HFFc6 (cell line): ENCODE measurements around the gene MCTP1. TPM values are rescaled to one million over a fixed set of nuclear protein-coding genes. Genes with fewer than 3 reads are reported as not detected.

ENCODE experiments used
- DNase-seq: peaks from one replicate; pipeline ENCODE4 v3.0.0-alpha.2; 2018
- H3K27ac Mint-ChIP-seq: 2 replicates; pipeline ENCODE4 v1.8.0; 2020; ENCODE audit warnings: mild to moderate bottlenecking, mixed read lengths
- H3K27me3 Mint-ChIP-seq: 2 replicates; pipeline ENCODE4 v1.8.0; 2021; ENCODE audit warnings: mild to moderate bottlenecking, moderate library complexity, mixed read lengths; ENCODE audit not compliant: insufficient read depth
- H3K36me3 Mint-ChIP-seq: 2 replicates; pipeline ENCODE4 v1.8.0; 2021; ENCODE audit warnings: low read depth, mixed read lengths
- H3K4me1 Mint-ChIP-seq: 2 replicates; pipeline ENCODE4 v1.8.0; 2020; ENCODE audit warnings: low read depth, mixed read lengths
- H3K4me3 Mint-ChIP-seq: 2 replicates; pipeline ENCODE4 v1.8.0; 2020; ENCODE audit warnings: mild to moderate bottlenecking, moderate library complexity, mixed read lengths
- H3K9me3 Mint-ChIP-seq: 2 replicates; pipeline ENCODE4 v1.8.0; 2020; ENCODE audit warnings: mild to moderate bottlenecking, mixed read lengths
- long read RNA-seq: library from polyadenylated mRNA; unstranded; transcript quantifications from one replicate; pipeline ENCODE4 v2.0.0, GENCODE V29; 2019
- total RNA-seq, 6 experiments: library from RNA; stranded (reverse); fragmentation: NEBNext Ultra II Directional; extraction: Animal tissue kit (Norgen Biotek cat#: 25700); gene quantifications; 2 replicates in 1 of 6; 3 replicates in 5 of 6; pipeline ENCODE4 v1.2.3, GENCODE V29; 2021
- TF ChIP-seq, protein P1 (sequence below): fragments of 200-600 bp; sonication (generic); IDR thresholded peaks from 2 replicates; pipeline ENCODE4 v1.5.0; 2021; ENCODE audit warnings: antibody characterized with exemption, mild to moderate bottlenecking

MCTP1 gene
- 1 to 10 TPM; 1.0 to 5.2 (median 3.9) TPM for total RNA-seq
- long read RNA-seq: 0 reads

DNA sequence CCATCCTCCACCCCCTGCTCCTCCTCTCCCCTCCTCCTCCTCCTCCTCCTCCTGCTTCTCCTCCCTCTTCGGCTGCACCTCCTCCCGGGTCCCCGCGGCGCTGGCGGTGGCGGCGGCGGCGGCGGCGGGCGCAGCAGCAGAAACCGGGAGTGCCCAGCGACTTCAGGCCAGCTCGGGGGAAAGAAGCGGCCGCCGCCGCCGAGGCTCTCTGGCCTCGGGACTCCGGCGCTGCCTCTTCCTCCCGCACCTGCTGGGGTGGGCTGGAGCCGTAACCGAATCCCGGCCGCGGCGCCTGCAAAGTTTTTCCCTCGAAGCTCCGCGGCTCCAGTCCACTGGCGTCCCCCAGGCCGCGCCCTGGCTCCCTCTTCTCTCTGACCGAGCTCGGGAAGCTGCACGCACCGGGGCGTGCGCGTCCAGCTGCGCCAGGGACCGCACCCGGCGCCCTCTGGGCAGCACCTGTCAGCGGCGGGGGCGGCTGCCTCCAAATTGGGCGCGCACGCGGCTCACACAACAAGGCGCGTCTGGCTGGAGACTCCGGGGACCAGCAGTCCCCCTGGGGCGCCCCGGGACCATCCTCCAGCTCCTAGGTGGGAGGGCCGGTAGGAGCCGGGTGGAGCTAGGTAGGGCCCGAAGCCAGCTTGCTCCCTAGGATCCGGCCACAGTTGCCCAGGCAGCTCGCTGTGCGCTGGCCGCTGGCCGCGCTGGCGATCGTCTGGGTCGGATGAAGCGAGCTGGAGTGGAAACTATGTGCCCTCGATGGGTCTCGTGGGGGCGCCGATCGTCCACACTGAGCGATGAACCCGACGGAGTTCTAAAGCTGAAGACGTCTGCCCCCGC lies at the start of gene MCTP1:
Gene MCTP1, minus strand, starts transcription at position 523 of the 837 bp plus-strand sequence.
- no peak for DNase-seq
- Mint-ChIP-seq H3K36me3 (no peaks in the 10 kb centered on the region), H3K27ac (no peak within 1 kb of the TSS), H3K4me3 (peak within 1 kb of the TSS; percentile 64), H3K4me1 (peaks cover 13% of the 10 kb centered on the region; the same call in 1 of the 2 replicates), H3K27me3 (peaks cover 33% of the 10 kb centered on the region), H3K9me3 (no peaks in the 10 kb centered on the region)
- TF ChIP-seq, protein P1, sequence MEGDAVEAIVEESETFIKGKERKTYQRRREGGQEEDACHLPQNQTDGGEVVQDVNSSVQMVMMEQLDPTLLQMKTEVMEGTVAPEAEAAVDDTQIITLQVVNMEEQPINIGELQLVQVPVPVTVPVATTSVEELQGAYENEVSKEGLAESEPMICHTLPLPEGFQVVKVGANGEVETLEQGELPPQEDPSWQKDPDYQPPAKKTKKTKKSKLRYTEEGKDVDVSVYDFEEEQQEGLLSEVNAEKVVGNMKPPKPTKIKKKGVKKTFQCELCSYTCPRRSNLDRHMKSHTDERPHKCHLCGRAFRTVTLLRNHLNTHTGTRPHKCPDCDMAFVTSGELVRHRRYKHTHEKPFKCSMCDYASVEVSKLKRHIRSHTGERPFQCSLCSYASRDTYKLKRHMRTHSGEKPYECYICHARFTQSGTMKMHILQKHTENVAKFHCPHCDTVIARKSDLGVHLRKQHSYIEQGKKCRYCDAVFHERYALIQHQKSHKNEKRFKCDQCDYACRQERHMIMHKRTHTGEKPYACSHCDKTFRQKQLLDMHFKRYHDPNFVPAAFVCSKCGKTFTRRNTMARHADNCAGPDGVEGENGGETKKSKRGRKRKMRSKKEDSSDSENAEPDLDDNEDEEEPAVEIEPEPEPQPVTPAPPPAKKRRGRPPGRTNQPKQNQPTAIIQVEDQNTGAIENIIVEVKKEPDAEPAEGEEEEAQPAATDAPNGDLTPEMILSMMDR: no peak

DNA sequence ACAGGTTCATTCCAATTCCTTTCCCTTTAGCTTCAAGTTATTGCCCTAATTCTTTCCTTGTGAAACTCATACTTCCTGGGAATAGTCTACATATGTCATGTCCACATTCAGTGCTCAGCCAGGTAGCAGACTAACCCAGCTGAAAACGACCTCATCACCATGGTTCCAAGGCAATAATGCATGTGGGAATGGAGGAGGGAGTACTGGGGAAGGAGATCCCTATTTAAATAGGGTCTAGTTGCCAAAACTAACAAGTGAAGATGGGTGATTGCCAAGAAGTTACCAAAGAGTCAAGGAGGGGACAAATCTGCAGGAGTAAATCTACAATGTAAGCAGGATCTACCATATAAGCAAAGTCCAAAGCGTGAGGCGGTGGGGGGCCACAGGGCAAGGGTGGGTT lies 47.3 kb upstream of the MCTP1 start:
- Mint-ChIP-seq H3K4me3 (no peak overlapping the region), H3K27ac (no peak overlapping the region), H3K9me3 (no peaks in the 10 kb centered on the region), H3K27me3 (no peaks in the 10 kb centered on the region), H3K36me3 (no peaks in the 10 kb centered on the region), H3K4me1 (no peaks in the 10 kb centered on the region)
- TF ChIP-seq, protein P1: no peak
- no peak for DNase-seq

DNA sequence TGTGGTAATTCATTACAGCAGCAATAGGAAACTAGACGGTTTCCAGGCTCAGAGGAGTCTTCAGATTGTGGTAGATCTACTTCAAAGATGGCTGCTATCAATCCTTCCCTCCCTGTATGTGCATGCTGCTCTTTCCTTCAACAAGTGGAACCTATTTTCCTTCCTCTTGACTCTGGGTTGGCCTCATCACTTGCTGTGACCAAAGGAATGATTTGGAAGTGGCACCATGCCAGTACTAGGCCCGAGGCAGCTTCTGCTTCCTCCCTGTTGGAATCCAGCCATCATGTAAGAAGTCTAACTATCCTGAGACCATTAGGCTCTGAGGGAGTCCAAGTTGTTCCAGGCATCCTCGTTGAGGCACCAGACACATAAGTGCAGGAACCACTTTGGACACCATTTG lies 46.5 kb upstream of the MCTP1 start:
- DNase-seq: no peak
- H3K36me3 Mint-ChIP-seq: no peaks in the 10 kb centered on the region
- TF ChIP-seq, protein P1: no peak
- H3K4me3 Mint-ChIP-seq: no peak overlapping the region
- no peaks in the 10 kb centered on the region for H3K4me1 Mint-ChIP-seq
- no peaks in the 10 kb centered on the region for H3K27me3 Mint-ChIP-seq
- no peak overlapping the region for H3K27ac Mint-ChIP-seq
- no peaks in the 10 kb centered on the region for H3K9me3 Mint-ChIP-seq

DNA sequence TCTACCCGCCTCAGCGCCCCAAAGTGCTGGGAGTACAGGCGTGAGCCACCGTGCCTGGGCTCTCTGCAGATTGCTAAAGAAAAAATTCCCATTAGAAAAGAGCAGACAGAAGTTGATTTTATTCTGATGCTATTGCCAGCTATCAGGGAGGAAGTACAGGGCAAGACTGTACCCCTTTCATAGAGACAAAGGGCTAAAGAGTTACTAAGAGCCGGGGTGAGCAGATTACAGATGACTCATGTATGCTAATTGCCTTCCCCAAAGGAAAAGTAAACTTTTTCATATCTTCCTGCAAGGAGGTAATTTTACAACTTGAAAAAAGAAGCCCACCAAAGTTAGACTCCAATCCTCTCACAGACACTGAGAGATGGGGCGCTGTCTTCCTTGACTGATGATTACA lies 42.3 kb upstream of the MCTP1 start:
- TF ChIP-seq, protein P1: no peak
- no peaks in the 10 kb centered on the region for H3K4me1 Mint-ChIP-seq
- DNase-seq: no peak
- no peaks in the 10 kb centered on the region for H3K36me3 Mint-ChIP-seq
- no peak overlapping the region for H3K27ac Mint-ChIP-seq
- no peaks in the 10 kb centered on the region for H3K9me3 Mint-ChIP-seq
- no peaks in the 10 kb centered on the region; the same call in 1 of the 2 replicates for H3K27me3 Mint-ChIP-seq
- H3K4me3 Mint-ChIP-seq: no peak overlapping the region

DNA sequence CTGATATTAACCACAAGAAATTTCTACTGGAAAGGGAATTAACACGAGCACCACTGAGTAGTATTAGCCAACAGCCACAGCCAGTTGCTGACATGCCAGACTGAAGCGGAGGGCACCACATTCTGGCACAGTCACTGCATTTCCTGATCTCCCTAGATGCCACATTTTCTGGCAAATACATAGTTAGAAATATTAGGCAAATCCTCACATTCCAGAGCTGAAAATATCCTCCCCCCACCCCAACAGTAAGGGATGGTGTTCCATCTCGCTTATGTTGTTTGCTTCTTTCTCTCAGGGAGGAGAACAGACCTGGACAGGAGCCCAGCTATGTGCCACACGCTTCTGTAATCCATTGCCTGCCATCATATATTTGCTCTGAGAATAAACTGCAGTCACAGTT lies 32.8 kb upstream of the MCTP1 start:
- DNase-seq: no peak
- H3K27me3 Mint-ChIP-seq: no peaks in the 10 kb centered on the region; the same call in 1 of the 2 replicates
- no peak overlapping the region for H3K27ac Mint-ChIP-seq
- TF ChIP-seq, protein P1: no peak
- H3K36me3 Mint-ChIP-seq: no peaks in the 10 kb centered on the region
- no peaks in the 10 kb centered on the region for H3K4me1 Mint-ChIP-seq
- H3K4me3 Mint-ChIP-seq: no peak overlapping the region
- H3K9me3 Mint-ChIP-seq: no peaks in the 10 kb centered on the region
